SKM-1 (cell line): ENCODE measurements around the gene CAMK4.
A peak's percentile ranks its signal among the peaks of the same experiment; 100 is the strongest.

Experiments used
- DNase-seq: peaks from one replicate; lab custom pipeline; 2025; ENCODE audit not compliant: unreplicated experiment; lab: John Stamatoyannopoulos, UW

The CAMK4 gene

DNA sequence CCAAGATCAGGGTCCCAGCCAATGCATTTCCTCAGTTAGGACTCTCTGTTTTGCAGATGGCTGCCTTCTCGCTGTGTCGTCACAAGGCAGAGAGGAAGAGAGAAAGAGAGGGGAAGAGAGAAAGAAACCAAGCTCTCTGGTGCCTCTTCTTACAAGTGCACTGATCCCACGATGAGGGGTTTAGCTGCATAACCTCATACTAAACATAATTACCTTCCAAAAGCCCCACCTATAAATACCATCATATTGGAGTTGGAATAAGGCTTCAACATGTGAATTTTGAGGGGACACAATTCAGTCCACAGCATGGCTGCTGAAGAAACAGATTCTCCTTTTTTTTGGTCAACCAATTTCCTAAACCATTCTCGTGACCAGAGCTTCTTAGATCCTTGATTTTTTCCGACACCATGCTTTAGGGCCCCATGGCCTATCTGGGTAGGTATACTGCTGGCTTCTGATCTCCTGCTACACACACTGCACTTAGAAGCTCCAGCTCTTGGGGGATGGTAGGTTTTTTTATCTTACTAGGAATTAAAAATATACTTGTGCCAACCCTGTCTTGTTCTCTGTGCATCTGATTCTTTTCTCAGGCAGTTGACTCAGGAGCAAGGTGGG is 5.1 kb downstream of the CAMK4 start:
- DNase-seq: no peak

GRCh38 chr5:111229871-111230810 is 6.0 kb downstream of the CAMK4 start:
- no peak for DNase-seq

- DNase-seq: peak; percentile 46
Measured at GRCh38 chr5:111231119-111231518, 6.9 kb downstream of the CAMK4 start.

DNA sequence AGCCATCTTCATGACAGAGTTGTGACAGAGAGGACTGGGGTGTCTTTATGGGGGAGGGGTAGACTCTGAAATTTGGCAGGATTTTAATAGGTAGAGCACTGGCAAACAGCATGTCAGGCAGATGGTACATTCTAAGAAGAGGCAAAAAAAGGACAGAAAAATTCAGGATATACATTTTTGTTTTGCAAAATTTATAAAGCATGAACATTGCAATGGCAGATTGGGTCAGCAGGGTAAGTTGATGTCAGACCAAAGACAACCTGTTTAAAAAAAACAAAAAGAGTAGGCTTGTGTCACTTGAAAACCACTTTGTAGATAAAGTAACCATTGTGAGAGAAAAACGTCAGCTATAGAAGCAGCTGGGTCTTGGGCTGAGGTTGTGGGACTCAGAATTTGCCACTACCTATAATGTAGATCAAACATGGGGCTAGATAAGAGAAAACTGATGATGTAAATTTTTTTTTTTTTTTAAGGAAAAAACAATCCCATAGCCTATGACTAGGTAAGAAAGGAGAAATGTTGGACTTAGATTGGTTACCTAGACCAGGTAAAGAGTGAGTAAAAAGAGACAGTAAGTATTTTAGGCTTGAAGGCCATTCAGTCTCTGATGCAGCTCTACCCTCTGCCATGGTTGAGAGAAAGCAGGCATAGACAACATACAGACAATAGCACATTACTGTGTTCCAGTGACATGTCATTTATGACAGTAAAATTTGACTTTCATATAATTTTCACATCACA is 8.3 kb downstream of the CAMK4 start:
- no peak for DNase-seq

- DNase-seq: no peak
Measured at GRCh38 chr5:111233052-111233374, 8.8 kb downstream of the CAMK4 start.

DNA sequence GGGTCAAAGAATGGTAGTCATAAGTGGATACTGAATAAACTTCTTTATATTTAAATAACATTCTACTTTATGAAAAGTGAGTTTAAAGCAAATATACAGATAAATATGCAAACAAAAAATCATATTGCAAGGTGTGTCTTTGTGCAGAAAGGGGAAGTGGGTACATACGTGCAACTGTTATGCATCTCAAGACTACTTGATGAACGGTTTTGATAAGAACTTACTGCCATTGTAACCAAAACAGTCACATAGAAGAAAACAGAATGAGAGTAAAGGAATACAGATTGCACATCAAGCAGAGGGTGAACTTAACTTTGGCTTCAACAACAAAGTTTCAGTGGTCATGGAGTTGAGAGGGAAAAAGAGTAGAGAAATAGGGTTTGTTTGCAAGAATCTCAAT is 9.9 kb downstream of the CAMK4 start:
- no peak for DNase-seq

- DNase-seq: no peak
Measured at GRCh38 chr5:111235635-111236034, 11.5 kb downstream of the CAMK4 start.

GRCh38 chr5:111236348-111236747 is 12.2 kb downstream of the CAMK4 start:
- DNase-seq: no peak

GRCh38 chr5:111236995-111237394 is 12.8 kb downstream of the CAMK4 start:
- no peak for DNase-seq

GRCh38 chr5:111237470-111237869 is 13.3 kb downstream of the CAMK4 start:
- no peak for DNase-seq

- DNase-seq: no peak
Measured at GRCh38 chr5:111238431-111239225, 14.4 kb downstream of the CAMK4 start.

- DNase-seq: no peak
Measured at GRCh38 chr5:111241696-111242095, 17.5 kb downstream of the CAMK4 start.

GRCh38 chr5:111242606-111243005 is 18.4 kb downstream of the CAMK4 start:
- no peak for DNase-seq

GRCh38 chr5:111243318-111243717 is 19.1 kb downstream of the CAMK4 start:
- DNase-seq: no peak

GRCh38 chr5:111245654-111246053 is 21.5 kb downstream of the CAMK4 start:
- DNase-seq: no peak

DNA sequence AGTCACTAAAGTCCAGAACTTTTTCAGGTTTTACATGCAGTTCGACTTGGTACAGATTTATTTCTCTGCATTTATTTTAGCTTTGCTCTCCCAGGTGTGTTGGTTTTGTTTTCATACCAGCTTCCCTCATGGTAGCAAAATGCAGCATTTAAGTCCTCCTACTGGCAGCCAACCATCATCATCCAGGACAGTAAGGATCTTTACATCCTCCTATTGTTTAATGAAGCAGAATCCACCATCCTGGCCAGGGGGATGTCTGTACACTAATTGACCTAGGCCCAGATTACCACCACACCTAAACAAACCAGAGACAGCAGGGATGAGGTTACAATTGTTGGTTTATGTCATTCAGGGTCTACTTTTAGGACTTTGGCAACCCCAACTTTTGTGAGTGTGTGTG is 22.3 kb downstream of the CAMK4 start:
- no peak for DNase-seq

DNA sequence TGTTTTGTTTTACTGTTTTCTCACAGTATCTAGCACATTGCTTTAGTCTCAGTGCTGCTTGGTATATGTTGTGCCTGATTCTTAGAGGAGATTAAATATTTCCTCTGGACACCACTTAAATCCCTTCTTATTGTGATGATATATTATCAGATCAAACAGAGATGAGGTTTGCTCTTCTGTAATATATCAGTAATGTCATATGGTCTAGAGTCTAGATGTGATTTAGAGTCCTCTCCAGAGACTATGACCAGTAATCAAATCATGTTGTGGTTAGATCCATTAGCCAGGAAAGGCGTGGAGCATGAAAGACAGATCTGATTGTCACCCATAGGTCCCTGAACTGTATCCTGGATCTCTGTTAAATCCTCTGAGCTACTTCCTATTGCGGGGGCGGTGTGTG is 24.4 kb downstream of the CAMK4 start:
- DNase-seq: no peak

GRCh38 chr5:111251921-111252320 is 27.7 kb downstream of the CAMK4 start:
- no peak for DNase-seq

GRCh38 chr5:111252799-111253545 is 28.8 kb downstream of the CAMK4 start:
- DNase-seq: no peak

DNA sequence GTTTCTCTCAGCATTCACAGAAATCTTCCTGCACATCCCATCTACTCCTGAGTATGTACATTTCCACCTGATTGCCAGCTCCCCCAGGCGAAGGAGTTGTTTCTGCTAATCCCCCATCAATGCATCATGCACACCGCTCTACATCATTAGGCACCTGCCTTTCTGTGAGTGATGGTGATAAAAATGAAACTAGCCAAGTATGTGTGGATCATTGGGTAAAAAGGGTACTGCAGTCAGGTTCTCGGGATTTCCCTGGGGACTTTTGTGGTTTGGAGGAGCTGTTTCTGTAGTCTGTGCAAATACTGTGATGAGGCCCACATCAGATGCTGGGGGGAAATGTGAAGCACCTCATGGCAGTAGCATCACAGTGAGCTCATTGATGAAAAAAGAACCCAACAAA is 30.4 kb downstream of the CAMK4 start:
- no peak for DNase-seq
